A673 (cell line): ENCODE results near the gene HK2. TPM values are rescaled to one million over a fixed set of nuclear protein-coding genes. Genes with fewer than 3 reads are reported as not detected.

Source experiments
- BruUV-seq: library from RNA; stranded (reverse); fragments of 400-500 nt; replicated peaks from 2 replicates; lab custom pipeline; 2021; lab: Mats Ljungman, UMichigan
- CTCF ChIA-PET: fragments of 300-600 bp; sonication (Branson Sonifier 250); formaldehyde crosslinking; loops from one replicate; lab custom pipeline; 2022; ENCODE audit warnings: antibody characterized with exemption; lab: Charles Lee
- POLR2A ChIA-PET: fragments of 300-600 bp; sonication (Branson Sonifier 250); formaldehyde crosslinking; loops from one replicate; lab custom pipeline; 2022; ENCODE audit warnings: antibody characterized with exemption; ENCODE audit not compliant: low non-redundant PET; lab: Charles Lee
- DNase-seq: peaks from one replicate; pipeline ENCODE4 v3.0.0-alpha.2; 2015; ENCODE audit warnings: low spot score
- H3K27ac ChIP-seq: fragments of 200-600 bp; sonication (generic); 2 replicates; pipeline ENCODE4 v1.5.1; 2016; ENCODE audit warnings: mixed run types, low read depth, mild to moderate bottlenecking, mixed read lengths, antibody characterized with exemption, low read length; ENCODE audit not compliant: poor library complexity, severe bottlenecking
- H3K27me3 ChIP-seq: fragments of 200-600 bp; sonication (generic); replicated peaks from 2 replicates; pipeline ENCODE4 v1.6.1; 2017; ENCODE audit warnings: mixed run types, low read depth, mild to moderate bottlenecking, mixed read lengths, antibody characterized with exemption, low read length; ENCODE audit not compliant: insufficient read depth, poor library complexity
- H3K36me3 ChIP-seq: fragments of 200-600 bp; sonication (generic); 2 replicates; pipeline ENCODE4 v1.6.1; 2016; ENCODE audit warnings: mixed run types, mild to moderate bottlenecking, mixed read lengths, antibody characterized with exemption, low read length; ENCODE audit not compliant: insufficient read depth, poor library complexity, severe bottlenecking
- H3K4me1 ChIP-seq: fragments of 200-600 bp; sonication (generic); 2 replicates; pipeline ENCODE4 v1.6.1; 2017; ENCODE audit warnings: mixed run types, mild to moderate bottlenecking, mixed read lengths, antibody characterized with exemption, low read length; ENCODE audit not compliant: insufficient read depth, poor library complexity, severe bottlenecking
- H3K4me3 ChIP-seq: fragments of 200-600 bp; sonication (generic); 2 replicates; pipeline ENCODE4 v1.5.1; 2016; ENCODE audit warnings: low read depth, mixed run types, mild to moderate bottlenecking, mixed read lengths, low read length; ENCODE audit not compliant: poor library complexity, severe bottlenecking
- H3K9me3 ChIP-seq: fragments of 200-600 bp; sonication (generic); 2 replicates; pipeline ENCODE4 v1.6.1; 2016; ENCODE audit warnings: mixed run types, low read depth, mild to moderate bottlenecking, mixed read lengths, antibody characterized with exemption, low read length; ENCODE audit not compliant: poor library complexity, severe bottlenecking
- EZH2 ChIP-seq: fragments of 200-600 bp; sonication (generic); IDR thresholded peaks from 2 replicates; pipeline ENCODE4 v1.6.1; 2017; ENCODE audit warnings: borderline replicate concordance, low read depth, mild to moderate bottlenecking, mixed read lengths, antibody characterized with exemption, low read length; ENCODE audit not compliant: poor library complexity, severe bottlenecking
- intact Hi-C: fragments of 100-400 bp; cut with micrococcal nuclease; formaldehyde crosslinking; loops from one replicate; pipeline ENCODE4 v1.10.0; 2022; ENCODE audit not compliant: unreplicated experiment
- total RNA-seq: library from RNA; stranded (reverse); gene quantifications from 2 replicates; pipeline ENCODE4 v1.2.3, GENCODE V29; 2021
- TF ChIP-seq, protein P1 (sequence below): fragments of 300-800, 200-600 bp; sonication (generic); conservative IDR thresholded peaks from 2 replicates; pipeline ENCODE4 v1.5.1; 2017; ENCODE audit warnings: low read depth, mild to moderate bottlenecking, antibody characterized with exemption, low read length, moderate library complexity, mixed read lengths

The HK2 gene
- total RNA-seq, 1 experiment from 2014 or later, result 42.6 TPM

- TF ChIP-seq, protein P1, sequence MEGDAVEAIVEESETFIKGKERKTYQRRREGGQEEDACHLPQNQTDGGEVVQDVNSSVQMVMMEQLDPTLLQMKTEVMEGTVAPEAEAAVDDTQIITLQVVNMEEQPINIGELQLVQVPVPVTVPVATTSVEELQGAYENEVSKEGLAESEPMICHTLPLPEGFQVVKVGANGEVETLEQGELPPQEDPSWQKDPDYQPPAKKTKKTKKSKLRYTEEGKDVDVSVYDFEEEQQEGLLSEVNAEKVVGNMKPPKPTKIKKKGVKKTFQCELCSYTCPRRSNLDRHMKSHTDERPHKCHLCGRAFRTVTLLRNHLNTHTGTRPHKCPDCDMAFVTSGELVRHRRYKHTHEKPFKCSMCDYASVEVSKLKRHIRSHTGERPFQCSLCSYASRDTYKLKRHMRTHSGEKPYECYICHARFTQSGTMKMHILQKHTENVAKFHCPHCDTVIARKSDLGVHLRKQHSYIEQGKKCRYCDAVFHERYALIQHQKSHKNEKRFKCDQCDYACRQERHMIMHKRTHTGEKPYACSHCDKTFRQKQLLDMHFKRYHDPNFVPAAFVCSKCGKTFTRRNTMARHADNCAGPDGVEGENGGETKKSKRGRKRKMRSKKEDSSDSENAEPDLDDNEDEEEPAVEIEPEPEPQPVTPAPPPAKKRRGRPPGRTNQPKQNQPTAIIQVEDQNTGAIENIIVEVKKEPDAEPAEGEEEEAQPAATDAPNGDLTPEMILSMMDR, result no peak
- TF ChIP-seq EZH2, result no peak
- no peak overlapping the region for H3K27ac ChIP-seq
- no peaks in the 10 kb centered on the region for H3K4me1 ChIP-seq
- POLR2A ChIA-PET, result no interaction called here
- no peaks in the 10 kb centered on the region for H3K9me3 ChIP-seq
- no peak for DNase-seq
- CTCF ChIA-PET, result interaction anchor here (0.6 kb wide), 1 partner anchor 291 kb away, joined by 12 read pairs; no protein-coding TSS in a partner anchor
- no peak overlapping the region for H3K4me3 ChIP-seq
- no peaks in the 10 kb centered on the region for H3K27me3 ChIP-seq
- intact Hi-C loops, result no loop called here
- BruUV-seq, result no TSS peak
- peaks cover 81% of the 10 kb centered on the region for H3K36me3 ChIP-seq
These were observed 54.2 kb downstream of the HK2 start for GRCh38 chr2:74887960-74888700.

- POLR2A ChIA-PET, result no interaction called here
- H3K36me3 ChIP-seq, result peaks cover 71% of the 10 kb centered on the region
These were observed 55.2 kb downstream of the HK2 start for GRCh38 chr2:74889159-74889558.

GRCh38 chr2:74890711-74891110, 56.8 kb downstream of the HK2 start:
- TF ChIP-seq EZH2, result no peak
- TF ChIP-seq, protein P1, result no peak
- peaks cover 3% of the 10 kb centered on the region for H3K4me1 ChIP-seq
- ChIA-PET CTCF (no interaction called here), POLR2A (no interaction called here)
- no peak for DNase-seq
- H3K27me3 ChIP-seq, result no peaks in the 10 kb centered on the region
- H3K9me3 ChIP-seq, result no peaks in the 10 kb centered on the region
- intact Hi-C loops, result no loop called here
- no peak overlapping the region for H3K4me3 ChIP-seq
- BruUV-seq, result no TSS peak
- H3K27ac ChIP-seq, result no peak overlapping the region
- H3K36me3 ChIP-seq, result peaks cover 56% of the 10 kb centered on the region

More at GRCh38 chr2:74889159-74889558, 55.2 kb downstream of the HK2 start:
- Histone ChIP-seq H3K4me1 (peaks cover 1% of the 10 kb centered on the region), H3K27ac (no peak overlapping the region), H3K27me3 (no peaks in the 10 kb centered on the region), H3K9me3 (no peaks in the 10 kb centered on the region), H3K4me3 (no peak overlapping the region)
- intact Hi-C loops, result no loop called here
- TF ChIP-seq, protein P1, result no peak
- no peak for TF ChIP-seq EZH2
- CTCF ChIA-PET, result no interaction called here
- DNase-seq, result no peak
- no TSS peak for BruUV-seq
